SK-N-SH (cell line): ENCODE results near the gene C19orf47. TPM values are rescaled to one million over a fixed set of nuclear protein-coding genes. Genes with fewer than 3 reads are reported as not detected.

Experiments used
- CTCF ChIA-PET: fragments of 300-600, 350-600 bp; formaldehyde crosslinking; extraction: SDS; loops from one replicate; lab custom pipeline; 2021; lab: Yijun Ruan, JAX
- POLR2A ChIA-PET: fragments of 350-600 bp; sonication (Branson Sonifier 250); formaldehyde crosslinking; extraction: SDS; loops from one replicate; lab custom pipeline; 2020; ENCODE audit warnings: antibody characterized with exemption, inconsistent platforms; lab: Yijun Ruan, JAX
- DNase-seq: peaks from one replicate; pipeline ENCODE4 v3.0.0; 2012
- H2AFZ ChIP-seq: fragments of 200-600 bp; sonication (generic); 2 replicates; pipeline ENCODE4 v1.8.1; 2016; ENCODE audit warnings: antibody characterized with exemption, mild to moderate bottlenecking, low read depth
- H3F3A ChIP-seq: fragments of 200-600 bp; sonication (generic); replicated peaks from 2 replicates; pipeline ENCODE3; 2016; ENCODE audit warnings: antibody characterized with exemption, mild to moderate bottlenecking; ENCODE audit not compliant: insufficient read depth
- H3K27ac ChIP-seq, 2 experiments: fragments of 200-500 bp in 1 of 2; fragments of 200-600 bp in 1 of 2; sonication (Bioruptor generic) in 1 of 2; sonication (generic), shearing (Covaris generic) in 1 of 2; 2 replicates each; pipeline versions ENCODE4 v1.5.1 to v1.6.1; 2014 to 2016; ENCODE audit warnings: low read depth in 2 of 2, inconsistent platforms in 1 of 2, low read length in 1 of 2, mild to moderate bottlenecking in 1 of 2, mixed read lengths in 1 of 2
- H3K27me3 ChIP-seq: fragments of 200-600 bp; sonication (generic), shearing (Covaris generic); 2 replicates; pipeline ENCODE4 v1.6.1; 2016; ENCODE audit warnings: mixed run types; ENCODE audit not compliant: insufficient read depth
- H3K36me3 ChIP-seq, 2 experiments: fragments of 200-500 bp in 1 of 2; fragments of 200-600 bp in 1 of 2; sonication (Bioruptor generic) in 1 of 2; sonication (generic) in 1 of 2; replicated peaks in 1 of 2; 2 replicates each; pipeline versions ENCODE3 to v1.5.1; 2014 to 2016; ENCODE audit warnings: low read length in 1 of 2, mild to moderate bottlenecking in 1 of 2; ENCODE audit not compliant: insufficient read depth in 2 of 2, control insufficient read depth in 1 of 2
- H3K4me1 ChIP-seq, 2 experiments: fragments of 200-500 bp in 1 of 2; fragments of 200-600 bp in 1 of 2; sonication (Bioruptor generic) in 1 of 2; sonication (generic), shearing (Covaris generic) in 1 of 2; 2 replicates each; pipeline versions ENCODE4 v1.5.1 to v1.6.1; 2014 to 2016; ENCODE audit warnings: low read depth in 1 of 2, low read length in 1 of 2, mixed run types in 1 of 2; ENCODE audit not compliant: insufficient read depth in 2 of 2, control insufficient read depth in 1 of 2
- H3K4me2 ChIP-seq: fragments of 200-600 bp; sonication (generic), shearing (Covaris generic); 2 replicates; pipeline ENCODE4 v1.6.1; 2017; ENCODE audit warnings: mixed run types
- H3K4me3 ChIP-seq, 2 experiments: fragments of 200-500 bp in 1 of 2; fragments of 200-600 bp in 1 of 2; sonication (Bioruptor generic) in 1 of 2; sonication (generic), shearing (Covaris generic) in 1 of 2; 2 replicates each; pipeline versions ENCODE4 v1.5.1 to v1.8.1; 2014 to 2016; ENCODE audit warnings: low read depth in 2 of 2, inconsistent platforms in 1 of 2, low read length in 1 of 2, mild to moderate bottlenecking in 1 of 2, mixed read lengths in 1 of 2, moderate library complexity in 1 of 2
- H3K79me2 ChIP-seq: fragments of 200-600 bp; sonication (generic); 2 replicates; pipeline ENCODE4 v1.8.1; 2017; ENCODE audit warnings: mild to moderate bottlenecking; ENCODE audit not compliant: insufficient read depth
- H3K9ac ChIP-seq: fragments of 200-600 bp; sonication (generic); 2 replicates; pipeline ENCODE4 v1.6.1; 2017; ENCODE audit warnings: mixed run types
- H3K9me2 ChIP-seq: fragments of 200-600 bp; sonication (generic); 2 replicates; pipeline ENCODE4 v1.6.1; 2017; ENCODE audit warnings: mixed run types
- H3K9me3 ChIP-seq: fragments of 200-600 bp; sonication (generic); 2 replicates; pipeline ENCODE4 v1.6.1; 2017; ENCODE audit warnings: mixed run types, mild to moderate bottlenecking, moderate library complexity
- H4K20me1 ChIP-seq: fragments of 200-600 bp; sonication (generic); 2 replicates; pipeline ENCODE4 v1.6.1; 2017; ENCODE audit warnings: mild to moderate bottlenecking, mixed run types; ENCODE audit not compliant: insufficient read depth
- ELF1 ChIP-seq: IDR thresholded peaks from 2 replicates; pipeline ENCODE4 v1.4.0; 2012
- FOSL2 ChIP-seq: IDR thresholded peaks from 2 replicates; pipeline ENCODE4 v1.4.0; 2012; ENCODE audit warnings: low read depth, mild to moderate bottlenecking, moderate library complexity, borderline replicate concordance
- FOXJ3 ChIP-seq: sonication (generic); formaldehyde crosslinking; IDR thresholded peaks from 2 replicates; pipeline ENCODE4 v1.5.1; 2020; ENCODE audit warnings: mild to moderate bottlenecking, missing genetic modification reagents
- GATA2 ChIP-seq: sonication (generic); formaldehyde crosslinking; IDR thresholded peaks from 2 replicates; pipeline ENCODE4 v1.5.0; 2020; ENCODE audit warnings: mild to moderate bottlenecking, missing genetic modification reagents
- RAD21 ChIP-seq: IDR thresholded peaks from 2 replicates; pipeline ENCODE4 v1.6.1; 2012; ENCODE audit warnings: mild to moderate bottlenecking, low read length
- RCOR1 ChIP-seq: fragments of 150-350 bp; IDR thresholded peaks from 2 replicates; pipeline ENCODE4 v1.6.1; 2017; ENCODE audit warnings: antibody characterized with exemption, low read length
- RXRA ChIP-seq: IDR thresholded peaks from 2 replicates; pipeline ENCODE4 v1.4.0; 2012; ENCODE audit warnings: low read depth, mild to moderate bottlenecking, borderline replicate concordance
- SMC3 ChIP-seq: IDR thresholded peaks from 2 replicates; pipeline ENCODE4 v1.6.1; 2012; ENCODE audit warnings: low read depth, low read length, improper control_type of control experiment
- TCF12 ChIP-seq: IDR thresholded peaks from 2 replicates; pipeline ENCODE4 v1.4.0; 2012
- TEAD4 ChIP-seq: IDR thresholded peaks from 2 replicates; pipeline ENCODE4 v1.4.0; 2012; ENCODE audit warnings: mild to moderate bottlenecking, borderline replicate concordance; ENCODE audit not compliant: insufficient read depth
- USF2 ChIP-seq: fragments of 150-350 bp; IDR thresholded peaks from 2 replicates; pipeline ENCODE4 v1.6.1; 2017; ENCODE audit warnings: antibody characterized with exemption, low read length, low read depth, borderline replicate concordance
- WGBS: methylation state at CpG from one replicate; pipeline ENCODE4 v1.1.6; 2017; ENCODE audit warnings: low lambda C conversion rate; 5-methylcytosine and 5-hydroxymethylcytosine counted together
- polyA plus RNA-seq, 3 experiments: library from polyadenylated mRNA; depleted of rRNA; stranded (reverse); fragments of >200 nt; gene quantifications; 2 replicates each; pipeline ENCODE4 v1.2.3, GENCODE V29; 2012
- TF ChIP-seq, protein P1 (sequence below): IDR thresholded peaks from 2 replicates; pipeline ENCODE4; 2012

Gene C19orf47
- polyA plus RNA-seq, 1 of the 3 experiments (the other 2 are of a cell fraction): 17.2 TPM

- H3K79me2 ChIP-seq: peaks cover 9% of the 10 kb centered on the region; the same call in 1 of the 2 replicates
- H3K27ac ChIP-seq: no peak overlapping the region
- no peaks in the 10 kb centered on the region for H4K20me1 ChIP-seq
- TF ChIP-seq FOXJ3 (CRISPR knock-in tag): no peak
- TF ChIP-seq RXRA: no peak
- TF ChIP-seq SMC3: no peak
- no peak for TF ChIP-seq USF2
- TF ChIP-seq TCF12: no peak
- TF ChIP-seq GATA2 (CRISPR knock-in tag): no peak
- no peak for TF ChIP-seq ELF1
- TF ChIP-seq, protein P1, sequence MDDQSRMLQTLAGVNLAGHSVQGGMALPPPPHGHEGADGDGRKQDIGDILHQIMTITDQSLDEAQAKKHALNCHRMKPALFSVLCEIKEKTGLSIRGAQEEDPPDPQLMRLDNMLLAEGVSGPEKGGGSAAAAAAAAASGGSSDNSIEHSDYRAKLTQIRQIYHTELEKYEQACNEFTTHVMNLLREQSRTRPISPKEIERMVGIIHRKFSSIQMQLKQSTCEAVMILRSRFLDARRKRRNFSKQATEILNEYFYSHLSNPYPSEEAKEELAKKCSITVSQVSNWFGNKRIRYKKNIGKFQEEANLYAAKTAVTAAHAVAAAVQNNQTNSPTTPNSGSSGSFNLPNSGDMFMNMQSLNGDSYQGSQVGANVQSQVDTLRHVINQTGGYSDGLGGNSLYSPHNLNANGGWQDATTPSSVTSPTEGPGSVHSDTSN: no peak
- TF ChIP-seq TEAD4: no peak
- no peak for TF ChIP-seq RAD21
- TF ChIP-seq, all 33 proteins: peak for 0
- Histone ChIP-seq H3K36me3 (peaks cover under 1 to 2% of the 10 kb centered on the region in 2 experiments), H3K27me3 (no peaks in the 10 kb centered on the region), H3F3A (peaks cover 7% of the 10 kb centered on the region), H3K4me3 (no peak overlapping the region), H3K9ac (no peak overlapping the region), H3K4me2 (no peak overlapping the region), H2AFZ (no peak overlapping the region), H3K9me3 (no peaks in the 10 kb centered on the region), H3K9me2 (no peaks in the 10 kb centered on the region), H3K4me1 (peaks cover 0 to 14% of the 10 kb centered on the region in 2 experiments; a peak in 2 of 4 replicates)
- CTCF ChIA-PET: no interaction called here
- no peak for DNase-seq
- POLR2A ChIA-PET: no interaction called here
- 91% methylated on average over 5 of the region's 5 CpGs for WGBS
Measured at GRCh38 chr19:40363069-40363468, 14.9 kb upstream of the C19orf47 start.

- H3K9me2 ChIP-seq: no peaks in the 10 kb centered on the region
- TF ChIP-seq RCOR1 (no peak), FOSL2 (no peak)
- TF ChIP-seq, all 33 proteins: peak for 0
Measured at GRCh38 chr19:40362160-40362559, 14.0 kb upstream of the C19orf47 start.

More at GRCh38 chr19:40362160-40362559, 14.0 kb upstream of the C19orf47 start:
- POLR2A ChIA-PET: no interaction called here
- Histone ChIP-seq H3K4me2 (no peak overlapping the region), H3K9me3 (no peaks in the 10 kb centered on the region), H3K79me2 (peaks cover 9% of the 10 kb centered on the region), H3K9ac (no peak overlapping the region), H3F3A (peaks cover 7% of the 10 kb centered on the region), H3K4me3 (no peak overlapping the region), H3K36me3 (no peaks in the 10 kb centered on the region), H3K27me3 (no peaks in the 10 kb centered on the region), H2AFZ (no peak overlapping the region), H3K4me1 (peaks cover 0 to 14% of the 10 kb centered on the region in 2 experiments; a peak in 3 of 4 replicates), H4K20me1 (no peaks in the 10 kb centered on the region), H3K27ac (no peak overlapping the region)
- CTCF ChIA-PET: no interaction called here
- 85% methylated on average over 3 of the region's 3 CpGs for WGBS
- DNase-seq: no peak
